ENCODE data around the gene TRIM56. TPM values are rescaled to one million over a fixed set of nuclear protein-coding genes. Genes with fewer than 3 reads are reported as not detected.

The TRIM56 gene
- total and polyA plus RNA-seq, 11 donors = 7.9 to 37.4 (median 13.8) TPM

DNA sequence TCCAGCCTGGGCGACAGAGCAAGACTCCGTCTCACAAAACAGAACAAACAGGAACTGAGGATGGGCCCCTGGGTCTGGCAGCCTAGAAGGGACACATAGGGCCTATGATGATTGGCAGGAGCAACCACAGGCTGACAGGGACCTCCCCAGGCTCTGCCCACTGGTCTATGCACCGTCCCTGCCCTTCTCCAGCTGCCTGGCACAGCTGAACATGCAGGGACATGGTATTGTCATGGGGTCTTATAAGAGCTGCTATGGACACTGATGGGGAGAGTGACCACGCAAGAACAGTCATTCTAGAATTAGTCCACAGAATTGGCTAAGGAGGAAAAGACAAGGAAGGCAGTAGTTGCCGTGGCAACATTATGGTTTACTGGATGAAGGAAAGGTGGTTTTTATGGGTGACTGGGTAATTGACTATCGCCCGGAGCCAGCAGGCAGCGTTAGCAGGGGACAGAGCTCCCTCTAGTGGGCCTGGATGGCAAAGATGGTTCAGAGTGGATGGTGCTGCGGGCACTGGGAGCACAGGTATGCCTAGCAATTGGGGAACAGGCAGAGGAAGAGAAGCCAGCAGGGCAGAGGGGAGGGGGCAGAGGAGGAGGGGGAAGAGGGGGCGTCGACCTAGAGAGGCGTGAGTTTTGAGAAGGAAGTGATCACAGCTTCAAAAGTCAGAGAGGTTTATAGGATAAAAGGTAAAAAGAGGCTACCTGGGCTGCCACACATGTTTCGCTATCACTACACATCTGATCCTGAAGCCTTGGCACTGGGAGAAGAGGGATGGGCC lies 7.8 kb upstream of the TRIM56 start:
- Histone ChIP-seq H3K9me3 (no peaks in the 10 kb centered on the region), H3K36me3 (no peaks in the 10 kb centered on the region), H3K27me3 (no peaks in the 10 kb centered on the region), H3K4me3 (no peak overlapping the region), H3K27ac (no peak overlapping the region), H3K4me1 (no peaks in the 10 kb centered on the region)
- no peak for TF ChIP-seq POLR2A (IDR thresholded peaks at IDR 0.05)
- TF ChIP-seq, protein P1, sequence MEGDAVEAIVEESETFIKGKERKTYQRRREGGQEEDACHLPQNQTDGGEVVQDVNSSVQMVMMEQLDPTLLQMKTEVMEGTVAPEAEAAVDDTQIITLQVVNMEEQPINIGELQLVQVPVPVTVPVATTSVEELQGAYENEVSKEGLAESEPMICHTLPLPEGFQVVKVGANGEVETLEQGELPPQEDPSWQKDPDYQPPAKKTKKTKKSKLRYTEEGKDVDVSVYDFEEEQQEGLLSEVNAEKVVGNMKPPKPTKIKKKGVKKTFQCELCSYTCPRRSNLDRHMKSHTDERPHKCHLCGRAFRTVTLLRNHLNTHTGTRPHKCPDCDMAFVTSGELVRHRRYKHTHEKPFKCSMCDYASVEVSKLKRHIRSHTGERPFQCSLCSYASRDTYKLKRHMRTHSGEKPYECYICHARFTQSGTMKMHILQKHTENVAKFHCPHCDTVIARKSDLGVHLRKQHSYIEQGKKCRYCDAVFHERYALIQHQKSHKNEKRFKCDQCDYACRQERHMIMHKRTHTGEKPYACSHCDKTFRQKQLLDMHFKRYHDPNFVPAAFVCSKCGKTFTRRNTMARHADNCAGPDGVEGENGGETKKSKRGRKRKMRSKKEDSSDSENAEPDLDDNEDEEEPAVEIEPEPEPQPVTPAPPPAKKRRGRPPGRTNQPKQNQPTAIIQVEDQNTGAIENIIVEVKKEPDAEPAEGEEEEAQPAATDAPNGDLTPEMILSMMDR (IDR thresholded peaks at IDR 0.05) = peak; percentile 67 to 87 (median 78)
- DNase-seq (peak in 4 of 5 donors; percentile 59 to 74 (median 70)), ATAC-seq (peak; percentile 58 to 91 (median 86))
- intact Hi-C loops (cut with DNase I) = loop anchor here in 7 of 10 donors (5.0 kb wide), 2 partner anchors 180 to 185 kb away; partner anchors contain the start of gene ACHE (in 6 of the 7)
- 23 to 27% (median 24%) methylated on average over 13 of the region's 13 CpGs for WGBS, 4 donors

DNA sequence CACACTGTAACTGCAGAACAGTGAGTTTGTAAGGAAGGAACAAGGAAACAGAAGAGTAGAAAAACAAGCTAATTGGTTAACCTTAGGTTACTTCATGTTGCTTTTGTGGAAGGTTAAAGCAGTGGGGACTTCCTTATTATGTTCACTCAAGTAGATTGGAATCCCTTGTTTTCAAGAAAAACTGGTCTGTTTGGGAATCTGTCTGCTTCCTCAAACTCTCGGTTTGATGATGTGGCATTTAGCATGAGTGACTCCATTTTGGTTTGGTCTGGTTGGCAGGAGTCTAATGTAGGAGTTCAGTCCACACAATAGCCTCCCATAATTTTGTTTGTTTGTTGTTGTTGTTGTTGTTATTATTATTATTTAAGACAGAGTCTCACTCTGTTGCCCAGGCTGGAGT lies 3.8 kb upstream of the TRIM56 start:
- Histone ChIP-seq H3K4me1 (peaks cover 3 to 14% (median 11%) of the 10 kb centered on the region in 12 donors), H3K4me3 (no peak overlapping the region), H3K36me3 (no peaks in the 10 kb centered on the region), H3K9me3 (no peaks in the 10 kb centered on the region), H3K27me3 (no peaks in the 10 kb centered on the region), H3K27ac (no peak overlapping the region)
- WGBS, 4 donors = 47 to 70% (median 63%) methylated on average over 1 of the region's 1 CpG
- intact Hi-C loops (cut with DNase I) = no loop called here
- TF ChIP-seq, protein P1 (IDR thresholded peaks at IDR 0.05) = no peak
- no peak for TF ChIP-seq POLR2A (IDR thresholded peaks at IDR 0.05)
- DNase-seq (no peak), ATAC-seq (no peak)

DNA sequence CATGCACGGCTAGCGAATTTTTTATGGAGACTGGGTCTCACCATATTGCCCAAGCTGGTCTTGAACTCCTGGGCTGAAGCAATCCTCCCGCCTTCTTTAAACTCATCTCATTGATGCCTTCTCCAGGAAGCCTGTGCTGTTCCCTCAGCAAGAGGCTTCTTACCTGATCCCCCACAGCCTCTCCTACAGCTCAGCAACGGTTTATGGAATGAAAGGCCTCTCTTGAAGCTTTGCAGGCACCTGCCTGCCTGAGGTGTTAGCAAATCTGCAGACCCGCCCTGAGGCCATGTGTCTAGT lies 468 bp upstream of the TRIM56 start:
- intact Hi-C loops (cut with DNase I) = loop anchor here in 1 of 10 donors (1.0 kb wide), 1 partner anchor 15 kb away; no protein-coding TSS in a partner anchor
- Histone ChIP-seq H3K27me3 (no peaks in the 10 kb centered on the region), H3K9me3 (no peaks in the 10 kb centered on the region), H3K36me3 (peaks cover 2 to 32% (median 27%) of the 10 kb centered on the region in 9 donors), H3K4me1 (peaks cover 8 to 48% (median 24%) of the 10 kb centered on the region in 12 donors), H3K4me3 (peak overlapping the region in 11 of 12 donors; percentile 67 to 94 (median 85)), H3K27ac (peak overlapping the region; percentile 5 to 99 (median 96))
- TF ChIP-seq POLR2A (IDR thresholded peaks at IDR 0.05) = no peak
- TF ChIP-seq, protein P1 (IDR thresholded peaks at IDR 0.05) = no peak
- DNase-seq = no peak
- 59 to 67% (median 63%) methylated on average over 5 of the region's 5 CpGs for WGBS, 4 donors
- ATAC-seq = no peak

DNA sequence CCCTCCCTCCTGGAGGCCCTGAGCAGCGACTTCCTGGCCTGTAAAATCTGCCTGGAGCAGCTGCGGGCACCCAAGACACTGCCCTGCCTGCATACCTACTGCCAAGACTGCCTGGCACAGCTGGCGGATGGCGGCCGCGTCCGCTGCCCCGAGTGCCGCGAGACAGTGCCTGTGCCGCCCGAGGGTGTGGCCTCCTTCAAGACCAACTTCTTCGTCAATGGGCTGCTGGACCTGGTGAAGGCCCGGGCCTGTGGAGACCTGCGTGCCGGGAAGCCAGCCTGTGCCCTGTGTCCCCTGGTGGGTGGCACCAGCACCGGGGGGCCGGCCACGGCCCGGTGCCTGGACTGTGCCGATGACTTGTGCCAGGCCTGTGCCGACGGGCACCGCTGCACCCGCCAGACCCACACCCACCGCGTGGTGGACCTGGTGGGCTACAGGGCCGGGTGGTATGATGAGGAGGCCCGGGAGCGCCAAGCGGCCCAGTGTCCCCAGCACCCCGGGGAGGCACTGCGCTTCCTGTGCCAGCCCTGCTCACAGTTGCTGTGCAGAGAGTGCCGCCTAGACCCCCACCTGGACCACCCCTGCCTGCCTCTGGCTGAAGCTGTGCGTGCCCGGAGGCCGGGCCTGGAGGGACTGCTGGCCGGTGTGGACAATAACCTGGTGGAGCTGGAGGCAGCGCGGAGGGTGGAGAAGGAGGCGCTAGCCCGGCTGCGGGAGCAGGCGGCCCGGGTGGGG lies 2.2 kb downstream of the TRIM56 start:
- ATAC-seq = no peak
- 87 to 95% (median 94%) methylated on average over 19 to 45 of the region's 45 CpGs for WGBS, 4 donors
- Histone ChIP-seq H3K4me3 (no peak overlapping the region), H3K9me3 (no peaks in the 10 kb centered on the region), H3K36me3 (peaks cover 2 to 46% (median 31%) of the 10 kb centered on the region in 9 donors), H3K27me3 (no peaks in the 10 kb centered on the region), H3K27ac (peak overlapping the region in 1 of 12 donors; percentile 99), H3K4me1 (peaks cover 8 to 49% (median 25%) of the 10 kb centered on the region in 12 donors)
- intact Hi-C loops (cut with DNase I) = no loop called here
- TF ChIP-seq, protein P1 (IDR thresholded peaks at IDR 0.05) = no peak
- no peak for TF ChIP-seq POLR2A (IDR thresholded peaks at IDR 0.05)
- peak in 1 of 5 donors; percentile 65 for DNase-seq

All from heart left ventricle (tissue), 16 donors.